ENCODE results near the gene MAGI1. TPM values are rescaled to one million over a fixed set of nuclear protein-coding genes. Genes with fewer than 3 reads are reported as not detected.

MAGI1 gene
- total RNA-seq, 1 donor from 2014 or later, result 45.8 TPM

GRCh38 chr3:65641777-65642176 is 396.9 kb downstream of the MAGI1 start:
- Histone ChIP-seq H3K4me3 (no peak overlapping the region), H3K27ac (no peak overlapping the region), H3K27me3 (no peaks in the 10 kb centered on the region), H3K9me3 (peaks cover 8% of the 10 kb centered on the region), H3K36me3 (no peaks in the 10 kb centered on the region), H3K4me1 (no peaks in the 10 kb centered on the region)
- ATAC-seq (no peak), DNase-seq (no peak)
- TF ChIP-seq CTCF (IDR thresholded peaks at IDR 0.05), result no peak
- intact Hi-C loops (cut with DNase I), result no loop called here

GRCh38 chr3:65641045-65641444 is 397.7 kb downstream of the MAGI1 start:
- H3K9me3 ChIP-seq, result peaks cover 1% of the 10 kb centered on the region
- DNase-seq (no peak), ATAC-seq (no peak)
- no peaks in the 10 kb centered on the region for H3K27me3 ChIP-seq
- no peak overlapping the region for H3K27ac ChIP-seq
- no peaks in the 10 kb centered on the region for H3K4me1 ChIP-seq
- no peak overlapping the region for H3K4me3 ChIP-seq
- intact Hi-C loops (cut with DNase I), result no loop called here
- H3K36me3 ChIP-seq, result no peaks in the 10 kb centered on the region
- TF ChIP-seq CTCF (IDR thresholded peaks at IDR 0.05), result no peak

DNA sequence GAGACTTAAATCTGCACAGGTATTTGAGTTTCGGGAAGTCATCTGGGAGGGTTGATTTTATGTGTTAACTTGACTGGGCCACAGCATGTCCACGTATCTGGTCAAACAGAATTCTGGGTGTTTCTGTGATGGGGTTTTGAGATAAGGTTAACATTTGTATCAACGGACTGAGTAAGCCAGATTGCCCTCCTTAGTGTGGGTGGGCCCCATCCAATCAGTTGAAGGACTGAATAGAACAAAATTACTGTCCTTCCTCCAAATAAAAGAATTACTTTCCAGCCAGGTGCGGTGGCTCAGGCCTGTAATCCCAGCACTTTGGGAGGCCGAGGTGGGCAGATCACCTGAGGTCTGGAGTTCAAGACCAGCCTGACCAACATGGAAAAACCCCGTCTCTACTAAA is 399.3 kb downstream of the MAGI1 start:
- ATAC-seq (no peak), DNase-seq (no peak)
- Histone ChIP-seq H3K9me3 (no peaks in the 10 kb centered on the region), H3K4me1 (no peaks in the 10 kb centered on the region), H3K36me3 (no peaks in the 10 kb centered on the region), H3K27ac (no peak overlapping the region), H3K27me3 (no peaks in the 10 kb centered on the region), H3K4me3 (no peak overlapping the region)
- intact Hi-C loops (cut with DNase I), result no loop called here
- TF ChIP-seq CTCF (IDR thresholded peaks at IDR 0.05), result no peak

GRCh38 chr3:65638301-65638700 is 400.4 kb downstream of the MAGI1 start:
- intact Hi-C loops (cut with DNase I), result no loop called here
- ATAC-seq, result no peak

GRCh38 chr3:65636326-65636725 is 402.4 kb downstream of the MAGI1 start:
- no peaks in the 10 kb centered on the region for H3K36me3 ChIP-seq
- H3K4me1 ChIP-seq, result no peaks in the 10 kb centered on the region
- H3K27me3 ChIP-seq, result no peaks in the 10 kb centered on the region
- H3K9me3 ChIP-seq, result no peaks in the 10 kb centered on the region
- no peak overlapping the region for H3K4me3 ChIP-seq
- H3K27ac ChIP-seq, result no peak overlapping the region
- DNase-seq (no peak), ATAC-seq (no peak)
- TF ChIP-seq CTCF (IDR thresholded peaks at IDR 0.05), result no peak
- intact Hi-C loops (cut with DNase I), result no loop called here

More at GRCh38 chr3:65638301-65638700, 400.4 kb downstream of the MAGI1 start:
- TF ChIP-seq CTCF (IDR thresholded peaks at IDR 0.05), result no peak
- Histone ChIP-seq H3K9me3 (no peaks in the 10 kb centered on the region), H3K36me3 (no peaks in the 10 kb centered on the region), H3K27ac (no peak overlapping the region), H3K4me3 (no peak overlapping the region), H3K27me3 (no peaks in the 10 kb centered on the region), H3K4me1 (no peaks in the 10 kb centered on the region)
- no peak for DNase-seq

DNA sequence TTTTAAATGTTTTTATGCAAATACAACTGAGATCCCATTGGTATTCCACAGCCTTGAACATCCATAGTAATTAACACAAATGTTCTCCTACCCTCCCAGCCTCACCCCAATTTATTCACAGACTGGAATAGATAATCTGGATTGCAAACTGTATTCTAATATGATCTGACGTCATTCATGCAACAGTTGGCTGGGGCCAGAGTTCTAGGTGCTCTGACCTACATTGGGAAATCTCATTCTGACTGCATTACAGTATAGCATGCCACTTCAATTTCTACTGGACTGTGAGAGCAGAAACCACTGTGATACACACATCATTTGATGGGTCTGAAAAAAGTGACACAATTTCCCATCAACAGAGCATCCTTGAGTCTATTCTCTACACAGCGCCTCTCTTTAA is 403.1 kb downstream of the MAGI1 start:
- no peak for DNase-seq
- intact Hi-C loops (cut with DNase I), result no loop called here
- no peaks in the 10 kb centered on the region for H3K27me3 ChIP-seq
- H3K9me3 ChIP-seq, result no peaks in the 10 kb centered on the region
- no peaks in the 10 kb centered on the region for H3K4me1 ChIP-seq
- H3K36me3 ChIP-seq, result no peaks in the 10 kb centered on the region
- H3K4me3 ChIP-seq, result no peak overlapping the region
- H3K27ac ChIP-seq, result no peak overlapping the region
- ATAC-seq, result no peak
- no peak for TF ChIP-seq CTCF (IDR thresholded peaks at IDR 0.05)
